GM10266 (cell line): ENCODE results near the gene MYO19.

Experiments
- DNase-seq: peaks from one replicate; pipeline ENCODE4 v3.0.0; 2012; ENCODE audit errors: extremely low spot score
- CTCF ChIP-seq: IDR thresholded peaks from 2 replicates; pipeline ENCODE4 v1.5.1; 2012; ENCODE audit warnings: mild to moderate bottlenecking, low read depth; ENCODE audit not compliant: control insufficient read depth, insufficient read depth; ENCODE audit errors: missing control alignments

Gene MYO19

GRCh38 chr17:36544044-36544306, 9.3 kb upstream of the MYO19 start:
- peak; percentile 34 for TF ChIP-seq CTCF
- peak; percentile 42 for DNase-seq

GRCh38 chr17:36542755-36543154, 8.1 kb upstream of the MYO19 start:
- no peak for TF ChIP-seq CTCF
- no peak for DNase-seq

GRCh38 chr17:36540696-36541095, 6.0 kb upstream of the MYO19 start:
- DNase-seq: no peak
- TF ChIP-seq CTCF: no peak

GRCh38 chr17:36535669-36536081, 1.0 kb upstream of the MYO19 start:
- no peak for TF ChIP-seq CTCF
- no peak for DNase-seq

- DNase-seq: peak; percentile 57
- peak; percentile 73 for TF ChIP-seq CTCF
Observed at GRCh38 chr17:36533935-36534839, 481 bp downstream of the MYO19 start.

GRCh38 chr17:36532435-36532975, 2.2 kb downstream of the MYO19 start:
- TF ChIP-seq CTCF: no peak
- DNase-seq: no peak

GRCh38 chr17:36529121-36529520, 5.5 kb downstream of the MYO19 start:
- no peak for DNase-seq

More at GRCh38 chr17:36529121-36529520, 5.5 kb downstream of the MYO19 start:
- no peak for TF ChIP-seq CTCF
